ENCODE results near the gene CARD8.
A peak's percentile ranks its signal among the peaks of the same experiment; 100 is the strongest.

Gene CARD8

DNA sequence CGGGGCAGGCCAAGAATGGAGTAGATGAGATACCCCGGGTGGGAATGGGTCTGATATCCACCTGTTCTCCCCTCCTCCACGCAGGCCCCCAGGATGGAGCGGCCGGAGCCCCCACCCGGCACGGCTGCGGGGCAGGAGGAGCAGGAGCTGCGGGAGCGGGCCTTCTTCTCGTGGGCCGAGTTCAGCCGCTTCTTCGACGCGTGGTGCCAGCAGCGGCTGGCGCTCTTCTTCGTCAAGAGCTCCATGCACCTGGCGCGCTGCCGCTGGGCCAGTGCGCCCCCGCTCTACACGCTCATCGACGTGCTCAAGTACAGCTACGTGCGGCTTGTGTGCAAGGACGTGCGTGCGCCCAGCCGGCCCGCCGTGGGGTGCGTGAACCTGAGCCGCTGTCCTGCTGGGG is 84.0 kb downstream of the CARD8 start:
- no peak overlapping the region for H3K4me3 ChIP-seq (replicated peaks in 1 of 2; ENCODE audit: low read depth in 2 of 2, low read length in 2 of 2)
- DNase-seq (ENCODE audit: low read depth in 2 of 2) = no peak
- TF ChIP-seq, protein P1, sequence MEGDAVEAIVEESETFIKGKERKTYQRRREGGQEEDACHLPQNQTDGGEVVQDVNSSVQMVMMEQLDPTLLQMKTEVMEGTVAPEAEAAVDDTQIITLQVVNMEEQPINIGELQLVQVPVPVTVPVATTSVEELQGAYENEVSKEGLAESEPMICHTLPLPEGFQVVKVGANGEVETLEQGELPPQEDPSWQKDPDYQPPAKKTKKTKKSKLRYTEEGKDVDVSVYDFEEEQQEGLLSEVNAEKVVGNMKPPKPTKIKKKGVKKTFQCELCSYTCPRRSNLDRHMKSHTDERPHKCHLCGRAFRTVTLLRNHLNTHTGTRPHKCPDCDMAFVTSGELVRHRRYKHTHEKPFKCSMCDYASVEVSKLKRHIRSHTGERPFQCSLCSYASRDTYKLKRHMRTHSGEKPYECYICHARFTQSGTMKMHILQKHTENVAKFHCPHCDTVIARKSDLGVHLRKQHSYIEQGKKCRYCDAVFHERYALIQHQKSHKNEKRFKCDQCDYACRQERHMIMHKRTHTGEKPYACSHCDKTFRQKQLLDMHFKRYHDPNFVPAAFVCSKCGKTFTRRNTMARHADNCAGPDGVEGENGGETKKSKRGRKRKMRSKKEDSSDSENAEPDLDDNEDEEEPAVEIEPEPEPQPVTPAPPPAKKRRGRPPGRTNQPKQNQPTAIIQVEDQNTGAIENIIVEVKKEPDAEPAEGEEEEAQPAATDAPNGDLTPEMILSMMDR (IDR thresholded peaks at IDR 0.05; ENCODE audit: low read depth, low read length) = no peak

DNA sequence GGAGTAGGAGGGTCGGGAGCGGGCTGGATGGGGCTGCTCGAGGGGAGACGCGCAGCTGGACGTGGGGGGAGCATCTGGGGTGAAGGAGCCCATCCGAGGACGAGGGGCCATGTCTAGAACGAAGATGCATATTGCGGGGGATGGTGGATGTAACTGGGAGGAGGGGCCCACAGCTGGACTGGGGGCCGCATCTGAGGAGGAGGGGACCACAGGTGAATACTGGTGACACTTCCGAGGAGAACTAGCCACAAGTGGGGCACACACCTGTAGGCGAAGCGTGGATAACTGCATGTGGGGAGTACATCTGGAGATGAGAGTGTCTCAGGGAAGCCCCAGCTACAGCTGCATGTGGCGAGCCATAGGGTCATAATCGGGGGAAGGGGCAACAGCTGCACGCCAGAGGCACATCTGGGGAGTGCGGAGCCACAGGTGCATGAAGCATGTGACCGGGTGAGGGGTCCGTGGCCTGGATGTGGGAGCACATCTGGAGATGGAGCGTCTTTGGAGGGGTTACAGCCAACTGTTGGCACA is 84.8 kb downstream of the CARD8 start:
- peak overlapping the region; percentile 88 to 91 for H3K4me3 ChIP-seq (replicated peaks in 1 of 2; ENCODE audit: low read depth in 2 of 2, low read length in 2 of 2)
- TF ChIP-seq, protein P1 (IDR thresholded peaks at IDR 0.05; ENCODE audit: low read depth, low read length) = no peak

DNA sequence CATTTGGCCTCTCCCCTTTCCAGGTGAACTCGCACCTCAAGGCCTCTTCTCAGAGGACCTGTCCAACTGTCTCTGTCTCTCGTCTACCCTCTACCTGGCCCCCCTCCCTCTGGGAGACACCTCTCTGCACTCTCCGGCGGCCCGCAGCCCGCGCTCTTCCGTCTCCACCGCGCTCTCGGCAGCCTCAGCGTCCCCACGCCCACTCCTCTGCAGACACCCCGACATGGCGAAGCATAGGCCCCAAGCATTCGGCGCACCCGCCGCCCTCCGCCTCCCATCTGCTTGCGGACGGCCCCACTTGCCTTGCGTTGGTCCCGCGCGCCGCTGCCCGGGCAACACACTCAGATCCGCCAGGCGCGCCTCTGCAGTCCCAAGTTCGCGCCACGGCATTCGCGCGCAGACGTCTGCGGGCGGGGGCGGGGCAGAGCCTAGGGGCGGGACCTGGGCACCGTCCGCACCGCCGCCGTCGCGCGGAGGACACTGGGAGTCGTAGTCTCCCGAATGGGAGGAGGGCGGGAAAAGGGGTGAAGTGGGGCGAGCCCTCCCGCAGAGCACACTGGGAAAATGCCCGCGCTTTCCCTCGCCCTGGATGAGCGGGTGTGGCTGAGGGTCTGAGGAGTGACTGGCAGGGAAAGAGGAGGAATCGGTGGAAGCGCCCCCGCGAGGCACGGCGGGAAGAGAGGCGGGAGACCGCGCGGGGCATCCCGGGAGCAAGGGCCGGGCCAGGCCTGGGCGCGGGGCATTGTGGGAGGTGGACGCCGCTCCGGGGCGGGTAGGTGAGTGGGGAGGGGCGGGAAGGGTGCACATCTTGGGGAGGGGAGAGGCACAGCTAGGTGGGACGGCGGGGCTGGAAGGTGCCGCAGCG is 85.5 kb downstream of the CARD8 start, which contains the start of the genes LIG1 and ZSWIM9:
TSS of gene LIG1 (minus strand) at position 406 of the 865 bp plus-strand sequence. CDS start 4,778 bp downstream, outside the sequence.
TSS of gene ZSWIM9 (plus strand) at position 742 of the 865 bp plus-strand sequence. CDS start 1,123 bp downstream, outside the sequence.
- peak within 1 kb of the TSS; percentile 88 to 91 for H3K4me3 ChIP-seq (replicated peaks in 1 of 2; ENCODE audit: low read depth in 2 of 2, low read length in 2 of 2)
- DNase-seq (ENCODE audit: low read depth in 2 of 2) = peak; percentile 95 to 98
- TF ChIP-seq, protein P1 (IDR thresholded peaks at IDR 0.05; ENCODE audit: low read depth, low read length) = no peak

More for the DNA sequence above, 84.8 kb downstream of the CARD8 start:
- no peak for DNase-seq (ENCODE audit: low read depth in 2 of 2)

DNA sequence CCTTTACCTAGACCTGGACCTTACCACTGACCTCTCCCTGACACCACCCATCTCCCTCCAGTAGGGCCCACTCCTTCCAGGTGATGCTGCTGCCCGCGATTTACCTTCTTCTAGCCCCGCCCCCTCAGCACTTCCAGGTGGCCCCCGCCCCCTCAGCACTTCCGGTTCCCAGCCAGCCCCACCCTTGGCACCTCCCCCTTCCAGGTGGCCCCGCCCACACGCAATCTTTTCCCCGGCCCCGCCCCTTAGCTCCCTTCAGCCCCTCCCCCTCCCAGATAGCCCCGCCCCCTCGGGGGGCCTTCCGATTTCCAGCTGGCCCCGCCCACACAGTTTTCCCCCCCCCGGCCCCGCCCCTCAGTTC is 86.2 kb downstream of the CARD8 start:
- DNase-seq (ENCODE audit: low read depth in 2 of 2) = peak; percentile 71 to 77

DNA sequence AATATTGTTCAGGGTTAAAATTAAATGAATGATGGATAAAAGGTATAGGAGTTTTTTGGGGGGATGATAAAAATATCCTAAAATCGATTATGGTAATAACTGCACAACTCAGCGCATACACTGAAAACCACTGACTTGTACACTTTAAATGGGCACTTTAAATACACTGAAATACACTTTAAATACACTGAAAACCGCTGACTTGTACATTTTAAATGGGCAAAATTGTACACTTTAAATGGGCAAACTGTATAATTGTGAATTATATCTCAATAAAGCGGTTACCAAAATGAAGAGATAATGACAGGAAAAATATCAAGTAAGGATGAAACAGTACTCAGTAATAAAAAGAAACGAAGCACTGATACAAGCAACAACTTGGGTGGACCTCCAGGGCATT is 87.0 kb downstream of the CARD8 start:
- TF ChIP-seq, protein P1 (IDR thresholded peaks at IDR 0.05; ENCODE audit: low read depth, low read length) = no peak
- no peak for DNase-seq (ENCODE audit: low read depth in 2 of 2)
- H3K4me3 ChIP-seq (replicated peaks in 1 of 2; ENCODE audit: low read depth in 2 of 2, low read length in 2 of 2) = no peak overlapping the region

More for the DNA sequence above, 86.2 kb downstream of the CARD8 start:
- TF ChIP-seq, protein P1 (IDR thresholded peaks at IDR 0.05; ENCODE audit: low read depth, low read length) = no peak
- H3K4me3 ChIP-seq (replicated peaks in 1 of 2; ENCODE audit: low read depth in 2 of 2, low read length in 2 of 2) = peak overlapping the region; percentile 88 to 91

DNA sequence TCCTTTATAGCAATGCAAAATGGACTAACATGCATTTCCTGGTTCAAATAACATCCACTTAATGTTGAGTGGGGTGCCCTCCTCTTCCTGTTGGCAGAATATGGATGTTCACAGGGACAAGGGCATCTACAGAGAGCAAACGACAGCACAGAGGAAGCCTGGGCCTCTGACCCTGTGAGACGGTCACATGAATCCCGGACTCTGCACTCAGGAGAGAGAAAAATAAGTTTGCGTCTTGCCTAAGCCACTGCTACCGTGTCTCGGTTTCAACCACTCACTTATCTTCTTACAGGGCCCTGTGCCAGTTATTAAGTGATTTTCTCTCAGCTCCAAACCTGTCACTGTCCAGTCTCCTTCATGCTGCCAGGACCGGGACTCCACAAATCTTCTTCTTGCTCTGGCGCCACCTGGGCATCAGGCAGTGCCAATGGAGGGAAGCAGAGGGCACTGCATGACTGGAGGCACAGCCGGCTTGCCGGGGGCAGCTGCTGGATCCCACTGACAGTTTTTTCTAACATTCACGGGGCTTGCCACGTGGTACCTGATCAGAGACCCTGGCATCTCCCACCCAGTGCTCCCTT is 97.4 kb downstream of the CARD8 start:
- TF ChIP-seq, protein P1 (IDR thresholded peaks at IDR 0.05; ENCODE audit: low read depth, low read length) = no peak
- H3K4me3 ChIP-seq (replicated peaks in 1 of 2; ENCODE audit: low read depth in 2 of 2, low read length in 2 of 2) = no peak overlapping the region
- DNase-seq (ENCODE audit: low read depth in 2 of 2) = no peak
